ENCODE results near the gene KRTAP5-7. TPM values are rescaled to one million over a fixed set of nuclear protein-coding genes. Genes with fewer than 3 reads are reported as not detected.

The KRTAP5-7 gene
- total and polyA plus RNA-seq, 2 experiments from 2014 or later, result not detected

GRCh38 chr11:71543866-71544265, 16.8 kb downstream of the KRTAP5-7 start:
- Histone ChIP-seq H3K4me3 (no peak overlapping the region), H3K9me3 (ENCODE audit: low read depth) (no peaks in the 10 kb centered on the region), H3K36me3 (no peaks in the 10 kb centered on the region), H3K4me1 (ENCODE audit: low read depth) (no peaks in the 10 kb centered on the region), H3K27me3 (no peaks in the 10 kb centered on the region), H3K27ac (no peak overlapping the region)
- no peak for TF ChIP-seq CTCF (IDR thresholded peaks at IDR 0.05; ENCODE audit: low read depth, low read length)
- DNase-seq (ENCODE audit: low read depth in 1 of 2, low spot score in 1 of 2), result no peak

- no peak for TF ChIP-seq CTCF (IDR thresholded peaks at IDR 0.05; ENCODE audit: low read depth, low read length)
- Histone ChIP-seq H3K4me3 (no peak overlapping the region), H3K36me3 (no peaks in the 10 kb centered on the region), H3K4me1 (ENCODE audit: low read depth) (no peaks in the 10 kb centered on the region), H3K9me3 (ENCODE audit: low read depth) (no peaks in the 10 kb centered on the region), H3K27me3 (no peaks in the 10 kb centered on the region), H3K27ac (no peak overlapping the region)
- no peak for DNase-seq (ENCODE audit: low read depth in 1 of 2, low spot score in 1 of 2)
These were observed 17.6 kb downstream of the KRTAP5-7 start for GRCh38 chr11:71544525-71545214.

- H3K4me3 ChIP-seq, result no peak overlapping the region
- DNase-seq (ENCODE audit: low read depth in 1 of 2, low spot score in 1 of 2), result no peak
- no peaks in the 10 kb centered on the region for H3K27me3 ChIP-seq
- H3K4me1 ChIP-seq (ENCODE audit: low read depth), result no peaks in the 10 kb centered on the region
- no peak overlapping the region for H3K27ac ChIP-seq
- H3K36me3 ChIP-seq, result no peaks in the 10 kb centered on the region
- no peaks in the 10 kb centered on the region for H3K9me3 ChIP-seq (ENCODE audit: low read depth)
- no peak for TF ChIP-seq CTCF (IDR thresholded peaks at IDR 0.05; ENCODE audit: low read depth, low read length)
These were observed 18.4 kb downstream of the KRTAP5-7 start for GRCh38 chr11:71545405-71545966.

- no peak for TF ChIP-seq CTCF (IDR thresholded peaks at IDR 0.05; ENCODE audit: low read depth, low read length)
- DNase-seq (ENCODE audit: low read depth in 1 of 2, low spot score in 1 of 2), result no peak
- no peaks in the 10 kb centered on the region for H3K4me1 ChIP-seq (ENCODE audit: low read depth)
- H3K9me3 ChIP-seq (ENCODE audit: low read depth), result no peaks in the 10 kb centered on the region
- H3K36me3 ChIP-seq, result no peaks in the 10 kb centered on the region
- H3K4me3 ChIP-seq, result no peak within 1 kb of the TSS
- H3K27ac ChIP-seq, result no peak within 1 kb of the TSS
- H3K27me3 ChIP-seq, result no peaks in the 10 kb centered on the region
These were observed 21.1 kb downstream of the KRTAP5-7 start, which contains the start of gene KRTAP5-9 for GRCh38 chr11:71548120-71548519. Gene KRTAP5-9 (plus strand): TSS chr11:71548420. CDS start chr11:71548658, 238 bp downstream.

- no peaks in the 10 kb centered on the region for H3K36me3 ChIP-seq
These were observed 21.7 kb downstream of the KRTAP5-7 start for GRCh38 chr11:71548716-71549151.

More at GRCh38 chr11:71548716-71549151, 21.7 kb downstream of the KRTAP5-7 start:
- H3K4me1 ChIP-seq (ENCODE audit: low read depth), result no peaks in the 10 kb centered on the region
- TF ChIP-seq CTCF (IDR thresholded peaks at IDR 0.05; ENCODE audit: low read depth, low read length), result no peak
- no peak overlapping the region for H3K27ac ChIP-seq
- no peaks in the 10 kb centered on the region for H3K27me3 ChIP-seq
- H3K4me3 ChIP-seq, result no peak overlapping the region
- no peaks in the 10 kb centered on the region for H3K9me3 ChIP-seq (ENCODE audit: low read depth)
- no peak for DNase-seq (ENCODE audit: low read depth in 1 of 2, low spot score in 1 of 2)

Data from cardiac muscle cell (in vitro differentiated cells and primary cell).